GOT3 (cell line): ENCODE data around the gene EDN2.

Experiments
- DNase-seq: peaks from one replicate; lab custom pipeline; 2025; ENCODE audit warnings: mixed read lengths; lab: John Stamatoyannopoulos, UW

EDN2 gene

DNA sequence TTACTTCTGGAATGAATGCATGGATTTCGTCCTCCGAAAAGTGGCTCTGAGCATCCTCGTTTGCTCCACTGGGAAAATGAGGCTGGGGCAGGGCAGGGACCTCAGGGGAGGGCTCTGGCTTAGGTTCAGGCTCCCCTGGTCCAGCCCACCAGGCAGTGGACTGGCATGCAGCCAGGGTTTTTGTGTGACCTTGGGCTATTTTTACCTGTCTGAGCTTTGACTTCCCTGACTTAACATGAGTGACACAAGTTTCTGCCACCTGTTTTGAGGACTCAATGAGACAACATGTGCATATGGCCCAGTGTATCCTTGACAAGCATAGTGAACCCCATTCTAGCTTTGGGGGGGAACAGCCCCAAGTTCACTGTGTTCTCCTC lies 32.6 kb upstream of the EDN2 start:
- no peak for DNase-seq

DNA sequence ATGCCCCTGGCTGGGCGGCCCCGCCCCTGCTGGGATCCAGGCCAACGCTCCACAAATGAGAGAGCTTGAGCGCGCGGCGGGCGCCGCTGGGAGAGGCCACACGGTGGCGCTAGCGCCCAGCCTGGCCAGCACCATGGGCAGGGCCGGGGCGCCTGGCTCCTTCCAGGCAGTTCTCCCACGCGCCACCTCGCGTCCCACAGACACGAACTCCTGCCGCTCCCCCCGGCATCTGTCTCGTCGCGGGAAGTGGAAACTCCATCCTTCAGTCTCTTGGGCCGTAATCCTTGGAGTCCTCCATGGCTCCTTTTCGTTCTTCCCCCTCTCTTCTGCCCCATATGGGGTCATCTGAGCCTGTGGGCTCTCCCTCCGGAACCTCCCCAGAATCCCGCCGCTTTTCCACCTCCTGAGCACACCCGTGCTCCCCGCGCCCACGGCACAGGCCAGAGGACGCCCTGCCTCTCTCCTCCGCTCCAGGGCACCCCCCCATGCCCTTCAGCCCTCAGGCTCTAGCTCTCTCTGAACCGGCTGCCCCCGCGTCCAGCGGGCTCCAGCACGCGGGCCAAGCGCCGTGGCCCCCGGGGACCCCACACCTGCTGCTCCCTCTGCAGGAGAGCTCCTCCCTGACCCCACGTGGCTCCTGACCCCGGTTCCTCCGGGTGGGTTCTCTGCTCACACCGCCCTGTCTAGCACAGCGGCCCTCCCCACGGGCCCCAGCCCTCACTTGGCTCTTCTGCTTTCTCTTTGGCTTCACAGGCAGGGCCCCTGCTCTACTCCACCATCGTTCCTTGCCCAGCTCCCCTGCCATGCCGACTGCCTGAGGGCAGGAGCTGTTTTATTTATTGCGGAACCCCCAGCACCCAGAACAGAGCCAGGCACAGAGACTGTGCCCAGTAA lies 31.9 kb upstream of the EDN2 start:
- peak; percentile 80 for DNase-seq

DNA sequence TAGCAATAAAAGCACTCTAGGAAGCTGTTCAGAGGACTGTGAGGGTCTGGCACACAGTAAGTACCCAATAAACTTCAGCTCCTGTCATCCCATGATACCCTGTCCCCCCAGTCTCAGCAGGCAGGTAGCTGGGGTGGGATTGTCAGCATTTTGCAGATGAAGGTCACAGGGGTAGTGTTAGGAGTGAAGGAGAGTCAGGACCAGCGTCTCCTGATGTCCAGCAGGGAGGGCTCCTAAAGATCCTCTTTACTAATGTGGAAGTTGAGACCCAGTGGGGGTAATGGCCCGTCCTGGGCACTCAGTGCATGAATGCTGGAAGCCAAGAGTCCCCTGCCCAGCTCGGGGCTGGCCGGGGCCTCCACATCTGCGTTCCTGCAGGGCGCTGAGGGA lies 31.3 kb upstream of the EDN2 start:
- DNase-seq = no peak

DNA sequence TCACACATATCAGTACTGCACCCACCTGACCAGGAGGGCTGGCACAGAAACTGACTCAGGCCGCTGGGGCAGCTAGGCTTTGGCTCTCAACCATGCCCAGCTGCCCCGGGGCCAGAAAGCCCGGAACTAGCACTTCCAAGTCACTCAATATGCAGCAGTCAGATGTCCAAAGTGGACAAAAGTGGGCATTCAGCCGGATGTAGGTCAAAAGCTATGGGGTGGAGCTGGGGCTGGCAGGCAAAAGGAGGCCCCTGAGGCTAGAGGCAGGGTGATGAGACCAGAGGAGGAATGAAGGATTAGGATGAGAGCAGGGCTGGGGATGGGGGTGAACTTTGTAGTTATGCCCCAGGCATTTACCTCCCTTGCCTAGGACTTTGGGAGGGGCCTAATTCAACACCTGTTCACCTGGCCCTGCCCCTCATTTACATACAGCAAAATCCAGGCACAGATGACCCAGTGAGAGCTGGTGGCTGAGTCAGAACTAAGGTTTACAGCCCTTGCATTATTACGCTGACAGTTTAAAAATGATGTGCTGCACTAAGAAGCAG lies 30.7 kb upstream of the EDN2 start:
- no peak for DNase-seq

DNA sequence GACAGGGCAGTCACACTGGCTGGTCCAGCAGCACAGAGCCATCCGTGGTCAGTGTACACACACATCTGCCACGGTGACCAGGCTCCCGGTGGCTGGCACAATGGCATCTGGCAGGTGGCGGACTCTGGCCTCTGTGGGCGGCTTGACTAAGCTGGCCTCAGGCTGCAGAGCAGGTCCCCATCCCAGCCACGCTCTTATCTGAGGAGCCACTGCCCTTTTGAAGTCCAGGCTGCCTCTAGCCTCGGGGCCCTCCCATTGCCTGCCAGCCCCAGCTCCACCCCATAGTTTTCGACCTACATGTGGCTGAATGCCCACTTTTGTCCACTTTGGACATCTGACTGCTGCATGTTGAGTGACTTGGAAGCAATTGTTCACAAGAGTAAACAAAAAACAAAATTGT lies 29.9 kb upstream of the EDN2 start:
- no peak for DNase-seq

- no peak for DNase-seq
Observed at GRCh38 chr1:41513383-41513735, 28.9 kb upstream of the EDN2 start.

GRCh38 chr1:41512701-41513382 lies 28.4 kb upstream of the EDN2 start:
- no peak for DNase-seq

DNA sequence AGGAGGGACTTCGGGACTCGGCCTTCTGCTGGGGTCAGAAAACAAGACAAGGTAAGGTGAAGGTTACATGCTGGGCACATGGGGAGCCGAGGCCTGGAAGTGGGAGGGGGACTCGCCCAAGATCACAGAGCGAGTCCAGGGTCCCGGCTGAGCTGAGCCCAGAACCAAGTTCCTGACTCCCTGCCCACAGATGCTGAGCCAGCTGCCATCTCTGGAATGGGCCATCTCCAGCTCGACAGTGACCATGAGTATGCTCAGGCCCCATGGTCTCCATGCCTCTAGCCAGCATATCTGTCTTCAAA lies 26.7 kb upstream of the EDN2 start:
- DNase-seq = no peak

DNA sequence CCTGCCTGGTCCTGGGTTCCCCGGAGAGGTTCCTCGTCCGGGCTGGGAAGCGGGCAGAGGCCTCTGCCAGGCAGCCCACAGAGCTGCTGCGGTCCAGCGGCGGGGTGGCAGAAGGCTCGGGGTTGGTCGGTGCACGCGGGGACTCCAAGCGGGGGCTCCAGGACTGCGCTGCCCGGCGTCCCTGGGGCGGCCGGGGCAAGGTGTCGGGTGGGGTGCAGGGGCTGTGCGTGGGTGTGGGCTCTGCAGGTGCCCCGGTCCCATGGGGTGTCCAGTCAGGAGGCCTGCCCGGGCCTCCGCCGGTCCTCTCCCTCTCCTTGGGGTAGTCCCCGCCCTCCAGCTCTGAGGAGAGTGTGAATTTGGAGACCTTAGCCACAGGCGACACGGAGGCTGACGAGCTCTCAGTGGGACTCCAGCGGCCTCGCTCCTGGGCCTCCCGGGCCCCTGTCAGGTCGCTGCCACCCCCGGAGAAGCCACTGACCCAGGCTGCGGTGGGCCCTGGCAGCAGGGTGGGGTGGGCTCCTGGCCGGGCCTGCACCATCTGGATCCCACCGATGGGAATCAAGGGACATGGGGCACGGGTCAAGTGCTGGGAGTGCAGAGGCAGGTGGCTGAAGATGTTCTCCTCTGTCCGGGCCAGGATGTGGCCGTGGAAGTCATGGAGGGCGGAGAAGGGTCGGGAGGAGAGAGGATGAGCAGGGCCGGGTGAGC lies 26.2 kb upstream of the EDN2 start:
- no peak for DNase-seq

DNA sequence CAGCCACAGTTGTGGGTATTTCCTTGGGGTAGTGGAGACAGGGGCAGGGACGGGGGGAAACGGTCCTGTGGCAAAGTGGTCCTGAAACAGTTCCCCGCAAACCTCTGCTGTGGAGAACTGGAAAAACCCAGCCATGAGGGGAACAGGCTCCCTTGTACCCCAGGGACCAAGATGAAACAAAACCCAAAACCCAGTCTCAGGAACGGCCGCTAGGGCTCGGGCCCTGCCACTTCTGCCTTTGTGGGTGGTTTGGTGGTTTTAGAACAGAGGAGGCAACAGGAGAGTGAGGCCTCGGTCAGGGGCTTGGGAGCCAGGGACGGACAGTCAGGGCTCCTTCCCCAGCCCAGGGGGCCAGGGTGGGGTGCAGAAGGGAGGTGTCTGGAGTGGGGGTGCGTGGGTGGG lies 24.8 kb upstream of the EDN2 start:
- no peak for DNase-seq

DNA sequence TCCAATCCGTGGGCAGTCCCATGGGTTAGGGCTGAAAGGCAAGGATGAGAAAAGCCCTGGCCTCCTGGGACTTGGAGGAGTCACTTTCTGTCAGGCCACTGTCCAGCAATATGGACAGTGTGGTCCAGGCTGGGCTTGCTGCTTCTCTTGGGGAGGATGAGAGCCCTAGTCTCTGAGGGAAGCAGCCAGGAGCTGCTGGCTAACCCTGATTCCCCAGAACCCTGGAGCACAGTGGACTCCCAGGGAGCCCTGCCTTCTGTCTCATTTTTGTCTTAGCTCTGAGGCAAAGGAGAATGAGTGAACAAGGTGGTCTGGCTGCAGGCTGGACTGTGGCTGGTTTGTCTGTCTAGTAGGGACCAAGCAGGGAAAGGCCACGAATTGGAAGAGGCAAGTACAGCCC lies 23.8 kb upstream of the EDN2 start:
- no peak for DNase-seq

DNA sequence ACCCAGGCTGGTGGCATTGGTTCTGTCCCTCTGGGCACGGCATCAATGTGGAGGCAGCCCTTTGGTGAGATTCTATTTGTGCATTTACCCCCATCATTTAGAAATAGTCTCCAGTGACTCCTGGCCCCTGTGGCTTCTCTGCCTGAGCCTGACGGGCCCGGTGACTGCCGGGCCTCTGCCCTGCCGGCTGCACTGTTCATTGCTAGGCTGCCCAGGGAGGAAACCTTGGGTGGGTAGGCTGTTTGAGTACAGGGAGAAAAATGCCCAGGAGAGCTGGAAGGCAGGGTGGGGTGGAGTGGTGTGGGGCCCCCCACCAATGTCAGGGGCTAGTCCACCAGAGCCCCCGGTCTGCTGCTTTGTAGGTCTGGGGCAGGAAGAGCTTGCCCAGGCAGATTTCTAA lies 23.4 kb upstream of the EDN2 start:
- DNase-seq = no peak

GRCh38 chr1:41507110-41507720 lies 22.7 kb upstream of the EDN2 start:
- DNase-seq = no peak

- no peak for DNase-seq
Observed at GRCh38 chr1:41504114-41505035, 19.9 kb upstream of the EDN2 start.

DNA sequence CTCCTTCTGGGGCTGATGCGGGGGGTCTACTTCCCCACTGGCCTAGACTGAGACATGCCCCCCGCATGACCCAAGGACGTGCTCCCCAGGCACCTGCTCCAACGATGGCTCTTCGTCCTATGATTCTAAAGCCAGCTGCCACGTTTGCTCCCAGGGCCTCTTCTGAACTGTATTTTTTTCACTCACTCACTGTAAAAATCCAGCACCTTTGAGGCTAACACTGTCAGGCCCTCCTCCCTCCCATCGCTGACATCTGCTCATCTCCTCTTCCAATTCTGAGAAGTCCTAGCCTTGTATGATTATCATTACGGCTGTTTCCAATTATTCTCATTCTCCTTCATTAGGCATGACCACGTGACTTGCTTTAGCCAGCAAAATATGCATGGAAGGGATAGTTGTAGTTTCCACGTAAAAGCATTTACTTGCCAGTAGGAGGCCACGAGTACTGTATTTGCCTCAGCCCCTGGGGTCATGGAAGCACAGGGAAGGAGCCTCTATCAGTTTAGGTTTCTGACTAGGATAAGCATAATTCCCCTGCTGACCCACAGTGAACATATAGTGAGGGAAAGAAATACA lies 19.1 kb upstream of the EDN2 start:
- no peak for DNase-seq

DNA sequence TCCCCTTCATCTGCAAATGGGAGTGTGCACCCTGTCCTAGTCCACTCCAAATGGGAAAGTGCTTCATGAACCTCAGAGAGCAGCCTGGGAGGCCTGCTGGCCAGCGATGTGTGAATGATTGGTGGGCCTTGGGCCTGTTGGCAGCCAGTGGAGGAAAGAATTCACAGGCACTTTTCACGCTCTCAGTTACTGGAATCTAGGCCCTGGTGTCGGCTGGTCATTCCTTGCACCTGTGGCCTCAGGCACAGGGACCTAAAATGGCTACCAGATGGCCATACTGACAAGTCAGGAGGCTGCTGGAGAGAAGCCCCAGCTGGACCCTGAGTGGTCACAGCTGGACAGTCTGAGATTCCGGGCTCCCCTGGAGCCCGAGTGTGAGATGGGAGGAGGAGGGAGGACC lies 18.4 kb upstream of the EDN2 start:
- no peak for DNase-seq

- DNase-seq = no peak
Observed at GRCh38 chr1:41501581-41501980, 17.1 kb upstream of the EDN2 start.

- DNase-seq = no peak
Observed at GRCh38 chr1:41500781-41501518, 16.5 kb upstream of the EDN2 start.

DNA sequence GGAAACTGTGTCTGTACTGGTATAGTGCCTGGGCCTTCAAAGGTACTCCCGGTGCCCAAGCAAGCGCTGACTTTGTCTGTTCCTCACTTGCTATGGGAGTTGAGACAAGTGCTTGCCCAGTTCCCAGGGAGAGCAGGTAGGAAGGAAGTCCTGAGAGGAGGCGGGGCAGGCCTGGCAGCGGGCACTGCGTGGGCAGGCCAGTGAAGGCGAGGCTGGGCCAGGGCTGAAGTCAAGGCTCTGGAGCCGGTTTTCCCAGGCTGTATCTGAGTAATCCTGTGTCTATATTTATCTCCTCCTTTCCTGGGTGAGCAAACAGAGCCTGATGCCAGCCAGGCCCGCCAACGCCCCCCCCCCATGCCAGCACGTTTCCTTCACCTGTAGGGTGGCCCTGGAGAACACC lies 15.9 kb upstream of the EDN2 start:
- DNase-seq = no peak

DNA sequence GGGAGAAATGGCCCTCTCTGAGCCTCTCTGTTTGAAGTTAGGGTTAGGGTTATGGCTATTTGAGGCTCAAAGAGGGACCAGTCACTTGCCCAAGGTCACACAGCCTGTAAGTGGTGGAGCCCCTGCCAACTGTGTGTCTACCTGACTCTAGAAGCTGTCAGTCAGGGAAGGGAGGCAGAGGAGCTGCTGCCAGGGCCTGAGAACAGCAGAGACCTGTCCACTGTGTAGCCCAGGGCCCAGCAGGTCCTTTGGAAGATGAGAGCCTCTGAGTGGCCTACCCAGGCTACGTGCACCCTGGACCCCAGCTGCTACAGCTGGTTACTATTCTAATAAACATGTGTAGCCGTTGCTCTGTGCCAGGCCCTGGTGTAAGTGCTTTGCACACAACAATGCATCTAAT lies 15.1 kb upstream of the EDN2 start:
- DNase-seq = no peak
